Upper lobe of left lung (tissue), 4 donors: ENCODE data around the gene CLCNKA.

ENCODE experiments used
- POLR2A ChIP-seq, 4 donors: fragments of 450-650 bp; IDR thresholded peaks; one replicate each; pipeline ENCODE4 v1.5.1; 2016 to 2017; ENCODE audit warnings: antibody characterized with exemption in 4 of 4, mild to moderate bottlenecking in 2 of 4
- POLR2AphosphoS5 ChIP-seq, 2 donors: sonication (generic); formaldehyde crosslinking; IDR thresholded peaks; one replicate each; pipeline ENCODE4 v1.5.1; 2017; ENCODE audit warnings: antibody characterized with exemption in 2 of 2
- TF ChIP-seq, protein P1 (sequence below), 6 experiments: fragments of 450-650 bp in 4 of 6; fragments of 200-600 bp in 2 of 6; sonication (generic) in 2 of 6; IDR thresholded peaks; one replicate each; pipeline ENCODE4 v1.5.1; 2016 to 2019; ENCODE audit warnings: antibody characterized with exemption in 6 of 6

DNA sequence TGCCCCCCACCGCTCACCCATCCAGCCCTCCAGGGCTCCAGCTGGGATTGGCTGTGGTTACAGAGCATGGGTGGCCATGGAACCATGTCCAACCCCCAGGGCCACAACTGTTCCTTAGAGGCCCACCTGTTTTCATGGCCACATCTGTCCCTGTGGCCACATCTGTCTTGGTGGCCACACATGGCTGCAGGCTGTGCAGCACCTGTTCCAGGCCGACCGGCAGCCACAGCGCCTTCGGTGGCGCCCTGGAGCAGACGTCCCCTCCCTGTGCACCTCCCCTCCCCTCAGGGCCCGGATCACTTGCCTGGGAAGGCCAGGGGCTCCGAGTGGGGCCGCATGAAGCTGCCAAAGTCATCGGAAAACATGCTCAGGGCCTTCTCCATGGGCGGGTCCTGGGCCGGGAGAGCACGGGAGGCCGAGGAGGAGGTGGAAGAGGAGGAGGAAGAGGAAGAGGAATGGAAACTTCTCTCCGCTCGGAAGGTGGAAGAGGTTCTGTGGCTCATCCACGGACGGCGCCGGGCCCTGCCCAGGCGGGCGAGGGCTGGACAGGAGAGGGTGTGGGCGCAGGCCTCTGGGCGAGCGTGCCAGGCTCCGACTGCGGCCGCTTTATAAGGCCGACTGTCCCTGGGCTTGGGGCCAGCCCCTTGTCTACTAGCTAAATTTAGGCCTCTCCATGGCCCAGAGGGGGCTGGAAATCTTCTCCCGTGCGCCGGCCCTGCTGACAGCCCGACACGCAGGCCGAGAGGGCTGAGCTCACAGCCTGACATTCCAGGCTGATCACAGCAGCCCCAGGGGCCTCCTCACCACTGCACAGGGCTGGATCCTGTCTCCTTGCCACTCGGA is 4.2 kb upstream of the CLCNKA start, which contains the start of gene HSPB7:
- TF ChIP-seq, protein P1, sequence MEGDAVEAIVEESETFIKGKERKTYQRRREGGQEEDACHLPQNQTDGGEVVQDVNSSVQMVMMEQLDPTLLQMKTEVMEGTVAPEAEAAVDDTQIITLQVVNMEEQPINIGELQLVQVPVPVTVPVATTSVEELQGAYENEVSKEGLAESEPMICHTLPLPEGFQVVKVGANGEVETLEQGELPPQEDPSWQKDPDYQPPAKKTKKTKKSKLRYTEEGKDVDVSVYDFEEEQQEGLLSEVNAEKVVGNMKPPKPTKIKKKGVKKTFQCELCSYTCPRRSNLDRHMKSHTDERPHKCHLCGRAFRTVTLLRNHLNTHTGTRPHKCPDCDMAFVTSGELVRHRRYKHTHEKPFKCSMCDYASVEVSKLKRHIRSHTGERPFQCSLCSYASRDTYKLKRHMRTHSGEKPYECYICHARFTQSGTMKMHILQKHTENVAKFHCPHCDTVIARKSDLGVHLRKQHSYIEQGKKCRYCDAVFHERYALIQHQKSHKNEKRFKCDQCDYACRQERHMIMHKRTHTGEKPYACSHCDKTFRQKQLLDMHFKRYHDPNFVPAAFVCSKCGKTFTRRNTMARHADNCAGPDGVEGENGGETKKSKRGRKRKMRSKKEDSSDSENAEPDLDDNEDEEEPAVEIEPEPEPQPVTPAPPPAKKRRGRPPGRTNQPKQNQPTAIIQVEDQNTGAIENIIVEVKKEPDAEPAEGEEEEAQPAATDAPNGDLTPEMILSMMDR (IDR thresholded peaks at IDR 0.05), result no peak
- TF ChIP-seq POLR2A (IDR thresholded peaks at IDR 0.05) (no peak), POLR2AphosphoS5 (IDR thresholded peaks at IDR 0.05) (peak in 1 of 2 donors; percentile 25)
